Cardiac ventricle fibroblast (primary cell): ENCODE data around the gene ACTL7B. TPM values are rescaled to one million over a fixed set of nuclear protein-coding genes. Genes with fewer than 3 reads are reported as not detected.

Experiments used
- total RNA-seq: library from RNA; depleted of rRNA; stranded (reverse); fragments of >200 nt; gene quantifications from 2 replicates; pipeline ENCODE4 v1.2.3, GENCODE V29; 2015

Gene ACTL7B
- not detected in 2 replicates for total RNA-seq

DNA sequence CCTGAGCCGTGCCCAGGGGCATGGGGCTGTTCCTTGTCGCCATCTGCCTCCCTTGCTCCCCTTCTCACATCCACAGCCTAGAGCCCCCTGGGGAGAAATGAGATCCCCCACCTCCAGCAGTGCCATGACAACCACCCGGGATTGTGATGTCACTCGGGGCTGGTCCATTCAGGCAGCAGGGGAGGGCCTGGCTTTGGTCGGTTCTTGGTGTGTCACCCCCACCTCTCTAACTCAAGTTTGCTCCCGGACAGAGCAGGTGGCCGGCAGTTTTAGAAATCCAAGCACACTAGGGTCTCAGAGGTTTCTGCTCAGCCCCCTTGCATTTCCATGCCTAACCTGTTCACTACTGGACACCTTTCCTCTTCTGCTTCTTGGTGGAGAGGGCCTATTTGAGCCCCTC lies at the start of gene ACTL7B:
Gene ACTL7B, minus strand, starts transcription at position 99 of the 400 bp plus-strand sequence. Its CDS starts 56 bp downstream, at position 43.

GRCh38 chr9:108861997-108862396 lies 6.2 kb upstream of the ACTL7B start, which contains the start of gene ACTL7A:
TSS of gene ACTL7A (plus strand) at chr9:108862266. CDS start at chr9:108862323, 57 bp downstream.

Other genes with a start within 250 kb of the ACTL7B start
- not detected in 2 replicates for gene ACTL7A, start 6.3 kb upstream of the ACTL7B start, total RNA-seq
- 13.1 and 14.4 TPM in 2 replicates for gene ELP1, start 78.1 kb upstream of the ACTL7B start, total RNA-seq
- gene ABITRAM, start 78.4 kb upstream of the ACTL7B start, total RNA-seq: 9.7 and 11.7 TPM in 2 replicates
- gene CTNNAL1, start 157.5 kb upstream of the ACTL7B start, total RNA-seq: 52.8 and 56.8 TPM in 2 replicates